HG03439 (cell line): Measurements from ENCODE around the gene PRPSAP1.
"Not testable (repeated sequence)": the region's sequence is repeated elsewhere in the genome, so short reads cannot be mapped to it uniquely, and the experiment has no call there.

ENCODE experiments used
- ATAC-seq: cut with Tn5 transposase; IDR thresholded peaks from one replicate; pipeline ENCODE4 v1.9.1; 2021; ENCODE audit warnings: mild to moderate bottlenecking, moderate library complexity; ENCODE audit not compliant: unreplicated experiment

PRPSAP1 gene

GRCh38 chr17:76327696-76328095 is 26.0 kb downstream of the PRPSAP1 start:
- no peak for ATAC-seq

GRCh38 chr17:76326306-76326705 is 27.4 kb downstream of the PRPSAP1 start:
- no peak for ATAC-seq

- ATAC-seq, result no peak
Measured at GRCh38 chr17:76318586-76318985, 35.1 kb downstream of the PRPSAP1 start.

GRCh38 chr17:76317535-76317934 is 36.2 kb downstream of the PRPSAP1 start:
- ATAC-seq, result no peak

- no peak for ATAC-seq
Measured at GRCh38 chr17:76314392-76315227, 39.1 kb downstream of the PRPSAP1 start.

GRCh38 chr17:76312735-76313134 is 41.0 kb downstream of the PRPSAP1 start:
- ATAC-seq, result no peak

- no peak for ATAC-seq
Measured at GRCh38 chr17:76309461-76309860, 44.3 kb downstream of the PRPSAP1 start.

GRCh38 chr17:76307966-76308338 is 45.8 kb downstream of the PRPSAP1 start, which contains the start of gene QRICH2:
TSS of gene QRICH2 (minus strand) at chr17:76308276. CDS start at chr17:76307998, 278 bp downstream.
- ATAC-seq, result no peak

GRCh38 chr17:76307299-76307965 is 46.3 kb downstream of the PRPSAP1 start:
- ATAC-seq, result no peak

GRCh38 chr17:76305135-76305454 is 48.6 kb downstream of the PRPSAP1 start:
- ATAC-seq, result not testable (repeated sequence)

- no peak for ATAC-seq
Measured at GRCh38 chr17:76304226-76305134, 49.2 kb downstream of the PRPSAP1 start.

- no peak for ATAC-seq
Measured at GRCh38 chr17:76297436-76297835, 56.3 kb downstream of the PRPSAP1 start.

GRCh38 chr17:76296889-76297288 is 56.8 kb downstream of the PRPSAP1 start:
- no peak for ATAC-seq

GRCh38 chr17:76296186-76296585 is 57.5 kb downstream of the PRPSAP1 start:
- ATAC-seq, result no peak

GRCh38 chr17:76293106-76293505 is 60.6 kb downstream of the PRPSAP1 start:
- no peak for ATAC-seq

GRCh38 chr17:76292567-76292966 is 61.1 kb downstream of the PRPSAP1 start:
- no peak for ATAC-seq

- no peak for ATAC-seq
Measured at GRCh38 chr17:76281573-76282371, 71.9 kb downstream of the PRPSAP1 start.

GRCh38 chr17:76280650-76281049 is 73.1 kb downstream of the PRPSAP1 start:
- no peak for ATAC-seq

- ATAC-seq, result no peak
Measured at GRCh38 chr17:76279742-76280287, 73.9 kb downstream of the PRPSAP1 start.
